Rectal smooth muscle tissue (tissue), 1 donor: Measurements from ENCODE around the gene AKNA.

Experiments used
- H3K27ac ChIP-seq: one replicate; pipeline ENCODE4 v1.7.0; 2013; ENCODE audit warnings: low read depth, low read length, inconsistent platforms
- H3K27me3 ChIP-seq: one replicate; pipeline ENCODE4 v1.7.0; 2013; ENCODE audit warnings: low read length; ENCODE audit not compliant: control insufficient read depth, insufficient read depth
- H3K36me3 ChIP-seq: one replicate; pipeline ENCODE4 v1.7.0; 2013; ENCODE audit warnings: low read length; ENCODE audit not compliant: control insufficient read depth, insufficient read depth
- H3K4me1 ChIP-seq: one replicate; pipeline ENCODE4 v1.7.0; 2013; ENCODE audit warnings: low read length; ENCODE audit not compliant: control insufficient read depth, insufficient read depth
- H3K4me3 ChIP-seq: one replicate; pipeline ENCODE4 v1.7.0; 2013; ENCODE audit warnings: low read length
- H3K9ac ChIP-seq: one replicate; pipeline ENCODE4 v1.7.0; 2013; ENCODE audit warnings: low read length

Gene AKNA

GRCh38 chr9:114300846-114301797 is 86.7 kb downstream of the AKNA start:
- Histone ChIP-seq H3K4me1 (no peaks in the 10 kb centered on the region), H3K9ac (no peak overlapping the region), H3K27me3 (no peaks in the 10 kb centered on the region), H3K36me3 (no peaks in the 10 kb centered on the region), H3K4me3 (no peak overlapping the region), H3K27ac (no peak overlapping the region)

GRCh38 chr9:114300153-114300845 is 87.5 kb downstream of the AKNA start:
- Histone ChIP-seq H3K36me3 (no peaks in the 10 kb centered on the region), H3K4me1 (no peaks in the 10 kb centered on the region), H3K9ac (no peak overlapping the region), H3K27me3 (no peaks in the 10 kb centered on the region), H3K27ac (no peak overlapping the region), H3K4me3 (no peak overlapping the region)

DNA sequence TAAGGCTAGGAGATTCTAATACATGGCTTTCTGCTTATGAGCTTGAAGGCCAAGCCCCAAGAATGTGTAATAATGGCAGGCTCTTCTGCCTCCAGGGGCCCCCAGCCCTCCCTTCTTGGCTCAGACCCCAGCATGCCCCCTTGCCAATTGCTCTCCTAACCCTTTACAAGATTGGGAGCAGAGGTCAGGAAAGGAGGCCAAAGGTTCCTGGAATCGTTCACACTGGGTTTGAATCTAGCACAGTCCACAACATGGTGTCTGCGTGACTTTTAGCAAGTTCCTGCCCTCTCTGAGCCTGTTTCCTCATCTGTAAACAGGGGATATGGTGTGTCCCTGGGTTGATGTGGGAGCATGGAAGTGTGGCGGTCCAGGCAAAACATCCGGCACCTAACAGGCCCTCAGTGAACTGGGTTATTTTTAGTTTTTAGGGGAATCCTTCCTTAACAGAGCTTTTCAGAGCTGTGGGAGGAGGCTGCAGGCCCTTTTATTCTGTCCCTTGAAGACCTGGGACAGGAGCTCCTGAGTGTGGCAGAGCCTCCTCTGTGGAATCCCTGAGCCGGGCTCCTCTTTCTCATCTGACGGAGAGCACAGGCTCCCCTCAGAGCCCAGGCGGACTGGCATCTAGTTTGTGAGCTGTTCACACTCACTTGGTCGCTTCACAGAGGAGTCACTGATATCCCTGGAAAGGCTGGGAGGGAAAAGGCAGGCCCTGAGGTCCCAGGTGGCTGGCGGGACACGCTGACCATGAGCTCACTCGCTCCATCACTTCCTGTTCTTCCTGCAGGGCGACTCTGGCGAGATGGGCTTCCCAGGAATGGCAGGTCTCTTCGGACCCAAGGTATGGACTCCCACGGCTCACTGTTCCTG is 88.3 kb downstream of the AKNA start:
- H3K36me3 ChIP-seq = no peaks in the 10 kb centered on the region

GRCh38 chr9:114296338-114296737 is 91.4 kb downstream of the AKNA start:
- no peak overlapping the region for H3K9ac ChIP-seq
- no peaks in the 10 kb centered on the region for H3K36me3 ChIP-seq
- no peak overlapping the region for H3K27ac ChIP-seq
- H3K27me3 ChIP-seq = no peaks in the 10 kb centered on the region
- no peaks in the 10 kb centered on the region for H3K4me1 ChIP-seq
- H3K4me3 ChIP-seq = no peak overlapping the region

More for the DNA sequence above, 88.3 kb downstream of the AKNA start:
- Histone ChIP-seq H3K9ac (no peak overlapping the region), H3K4me1 (no peaks in the 10 kb centered on the region), H3K4me3 (no peak overlapping the region), H3K27ac (no peak overlapping the region), H3K27me3 (no peaks in the 10 kb centered on the region)

DNA sequence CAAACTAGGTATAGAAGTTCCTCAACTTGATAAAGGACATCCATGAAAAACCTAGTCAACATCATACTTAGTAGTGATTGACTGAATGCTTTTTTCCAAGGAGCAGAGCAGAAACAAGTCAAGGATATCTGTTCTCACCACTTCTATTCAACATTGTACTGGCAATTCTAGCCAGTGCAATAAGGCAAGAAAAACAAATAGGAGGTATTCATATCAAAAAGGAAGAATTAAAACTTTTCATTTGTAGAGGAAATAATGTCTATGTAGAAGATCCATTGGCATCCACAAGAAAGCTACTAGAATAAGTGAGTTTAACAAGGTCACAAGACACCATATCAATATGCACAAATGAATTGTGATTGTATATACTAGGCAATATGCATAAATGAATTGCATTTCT is 93.1 kb downstream of the AKNA start:
- no peaks in the 10 kb centered on the region for H3K27me3 ChIP-seq
- H3K9ac ChIP-seq = no peak overlapping the region
- H3K4me3 ChIP-seq = no peak overlapping the region
- H3K27ac ChIP-seq = no peak overlapping the region
- H3K4me1 ChIP-seq = no peaks in the 10 kb centered on the region
- H3K36me3 ChIP-seq = no peaks in the 10 kb centered on the region

DNA sequence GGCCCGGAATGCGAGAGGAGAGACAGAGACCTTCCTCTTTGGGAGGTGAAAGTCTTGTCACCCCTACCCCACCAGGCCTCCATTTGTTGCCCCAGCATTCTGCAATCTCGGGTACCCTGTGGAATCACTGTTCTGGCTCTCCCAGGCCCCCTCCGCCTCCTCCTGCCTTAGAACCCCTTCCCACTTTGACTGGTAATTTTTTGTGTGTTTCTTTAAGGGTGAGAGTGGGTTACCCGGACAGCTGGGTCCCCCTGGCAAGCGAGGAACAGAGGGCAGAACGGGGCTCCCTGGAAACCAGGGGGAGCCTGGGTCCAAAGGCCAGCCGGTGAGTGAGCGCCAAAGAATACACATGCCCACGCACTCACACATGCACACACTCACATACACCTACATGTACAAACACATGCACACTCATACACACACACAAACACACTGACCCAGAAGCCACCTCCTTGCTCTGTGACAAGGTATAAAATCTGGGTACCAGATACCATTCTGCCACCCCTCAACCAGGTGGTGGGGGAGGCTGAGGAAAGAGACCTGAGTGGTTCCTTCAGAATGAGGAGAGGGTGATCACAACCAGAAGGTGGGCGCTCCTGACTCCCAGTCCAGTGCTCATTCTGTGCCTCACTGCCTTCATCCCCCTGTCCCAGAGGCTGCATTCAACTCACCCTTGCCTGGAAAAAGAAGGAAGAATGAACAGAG is 95.7 kb downstream of the AKNA start:
- H3K9ac ChIP-seq = no peak overlapping the region
- H3K4me1 ChIP-seq = no peaks in the 10 kb centered on the region
- H3K4me3 ChIP-seq = no peak overlapping the region
- no peak overlapping the region for H3K27ac ChIP-seq
- no peaks in the 10 kb centered on the region for H3K27me3 ChIP-seq
- H3K36me3 ChIP-seq = no peaks in the 10 kb centered on the region

DNA sequence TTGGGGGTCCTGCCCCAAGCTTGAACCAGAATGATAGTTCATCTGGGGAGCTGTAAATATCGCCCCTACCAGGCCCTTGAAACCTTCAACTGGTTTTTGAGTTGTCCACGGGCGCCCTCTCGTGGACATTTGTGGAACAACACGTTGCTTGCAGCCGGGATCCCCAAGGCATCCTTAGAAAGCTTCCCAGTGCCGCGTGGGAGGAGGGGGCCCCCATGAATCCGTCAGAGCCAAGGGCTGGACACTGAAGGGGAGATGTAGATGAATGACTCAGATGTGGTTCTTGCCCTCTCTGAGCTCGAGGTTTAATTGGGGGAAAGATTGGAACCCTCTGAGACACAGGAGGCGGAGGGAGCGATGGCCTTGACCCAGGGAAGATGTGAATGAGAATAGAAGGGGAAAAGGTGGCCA is 96.7 kb downstream of the AKNA start:
- Histone ChIP-seq H3K4me1 (no peaks in the 10 kb centered on the region), H3K27ac (no peak overlapping the region), H3K36me3 (no peaks in the 10 kb centered on the region), H3K9ac (no peak overlapping the region), H3K27me3 (no peaks in the 10 kb centered on the region), H3K4me3 (no peak overlapping the region)

GRCh38 chr9:114290561-114290986 is 97.2 kb downstream of the AKNA start:
- Histone ChIP-seq H3K9ac (no peak overlapping the region), H3K4me1 (no peaks in the 10 kb centered on the region), H3K27me3 (no peaks in the 10 kb centered on the region), H3K36me3 (no peaks in the 10 kb centered on the region), H3K27ac (no peak overlapping the region), H3K4me3 (no peak overlapping the region)

DNA sequence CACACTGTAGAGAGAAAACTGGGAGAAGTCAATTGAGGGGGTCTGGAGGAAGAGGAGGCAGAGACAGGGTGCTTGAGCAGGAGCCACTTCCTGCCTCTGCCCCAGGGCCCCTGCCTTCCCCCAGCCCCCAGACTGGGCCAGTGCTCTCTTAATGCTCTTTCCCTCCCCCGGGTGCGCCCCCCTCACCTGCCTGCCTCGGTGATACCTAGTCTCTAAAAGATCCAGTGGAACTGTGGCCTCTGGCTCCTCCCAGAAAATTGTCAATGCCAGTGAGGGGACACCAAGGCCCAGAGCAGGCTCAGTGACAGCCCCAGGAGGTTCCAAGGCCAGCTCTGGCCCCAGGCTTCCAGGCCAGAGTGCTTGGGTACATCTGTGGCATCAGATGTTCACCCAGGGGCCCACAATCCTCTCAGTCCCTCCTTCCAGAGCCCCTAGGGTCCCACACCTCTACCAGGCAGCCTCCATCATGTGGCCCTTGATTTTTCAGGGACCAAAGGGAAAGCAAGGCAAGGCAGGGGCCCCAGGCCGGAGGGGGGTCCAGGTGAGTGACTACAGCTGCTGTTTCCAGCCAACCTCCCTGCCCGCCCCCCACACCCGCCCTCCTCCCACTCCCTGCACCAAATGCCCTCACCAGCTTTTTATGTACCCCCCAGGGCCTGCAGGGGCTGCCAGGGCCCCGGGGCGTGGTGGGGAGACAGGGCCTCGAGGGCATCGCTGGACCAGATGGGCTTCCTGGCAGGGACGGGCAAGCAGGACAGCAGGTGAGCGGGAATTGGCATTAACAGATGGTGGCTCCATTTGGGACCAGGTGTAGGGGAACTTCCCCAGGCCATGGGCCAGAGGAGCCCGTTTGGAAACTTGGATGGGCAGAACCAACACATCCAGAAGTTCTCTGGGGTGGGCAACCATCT is 98.0 kb downstream of the AKNA start:
- Histone ChIP-seq H3K27ac (no peak overlapping the region), H3K4me3 (no peak overlapping the region), H3K4me1 (no peaks in the 10 kb centered on the region), H3K9ac (no peak overlapping the region), H3K27me3 (no peaks in the 10 kb centered on the region), H3K36me3 (no peaks in the 10 kb centered on the region)

DNA sequence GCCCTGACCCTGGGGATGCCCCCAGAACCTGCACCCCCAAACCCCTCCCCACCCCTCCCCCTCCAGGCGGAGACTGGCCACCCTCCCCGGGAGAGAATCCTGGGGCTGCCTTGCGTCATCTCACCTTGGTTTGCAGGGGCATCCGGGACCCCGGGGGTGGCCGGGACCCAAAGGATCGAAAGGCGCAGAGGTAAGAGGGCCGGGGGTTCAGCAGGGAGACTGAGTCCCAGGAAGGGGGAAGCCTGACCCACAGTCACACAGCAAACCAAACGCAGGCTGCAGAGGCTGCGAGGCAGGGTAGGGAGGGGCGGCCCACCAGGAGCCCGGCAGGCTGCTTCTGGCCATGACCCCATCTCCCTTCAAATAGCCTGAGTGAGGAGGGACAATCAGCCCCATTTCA is 98.7 kb downstream of the AKNA start:
- Histone ChIP-seq H3K27me3 (no peaks in the 10 kb centered on the region), H3K4me3 (no peak overlapping the region), H3K36me3 (no peaks in the 10 kb centered on the region), H3K9ac (no peak overlapping the region), H3K27ac (no peak overlapping the region), H3K4me1 (no peaks in the 10 kb centered on the region)
